Measurements from ENCODE around the gene OR6J1.

- no peak for TF ChIP-seq CTCF (IDR thresholded peaks at IDR 0.05)
- no peak for TF ChIP-seq POLR2A (IDR thresholded peaks at IDR 0.05)
These were observed 9.8 kb downstream of the OR6J1 start for GRCh38 chr14:22634233-22634900.

Measured in lower leg skin (tissue), 3 donors.